GM23248 (cell line): ENCODE results near the gene CRYGD. TPM values are rescaled to one million over a fixed set of nuclear protein-coding genes. Genes with fewer than 3 reads are reported as not detected.

ENCODE experiments used
- DNase-seq: peaks from one replicate; pipeline ENCODE4 v3.0.0-alpha.2; 2015
- H2AFZ ChIP-seq: fragments of 200-600 bp; sonication (generic); 2 replicates; pipeline ENCODE4 v1.6.1; 2016; ENCODE audit warnings: antibody characterized with exemption
- H3F3A ChIP-seq: fragments of 200-600 bp; sonication (generic); 2 replicates; pipeline ENCODE4 v1.6.1; 2016; ENCODE audit warnings: mild to moderate bottlenecking, antibody characterized with exemption, mixed run types; ENCODE audit not compliant: insufficient read depth
- H3K27ac ChIP-seq: fragments of 200-600 bp; sonication (generic); 2 replicates; pipeline ENCODE4 v1.5.1; 2016; ENCODE audit warnings: mild to moderate bottlenecking
- H3K27me3 ChIP-seq: fragments of 200-600 bp; sonication (generic); replicated peaks from 2 replicates; pipeline ENCODE4 v1.6.1; 2016; ENCODE audit warnings: mild to moderate bottlenecking; ENCODE audit not compliant: insufficient read depth
- H3K36me3 ChIP-seq: fragments of 200-600 bp; sonication (generic); 2 replicates; pipeline ENCODE4 v1.6.1; 2016; ENCODE audit warnings: low read depth, mild to moderate bottlenecking
- H3K4me1 ChIP-seq: fragments of 200-600 bp; sonication (generic); 2 replicates; pipeline ENCODE4 v1.6.1; 2016; ENCODE audit warnings: mild to moderate bottlenecking; ENCODE audit not compliant: insufficient read depth
- H3K4me2 ChIP-seq: fragments of 200-600 bp; sonication (generic); one replicate; pipeline ENCODE4 v1.6.1; 2016; ENCODE audit warnings: mild to moderate bottlenecking; ENCODE audit not compliant: unreplicated experiment
- H3K4me3 ChIP-seq: fragments of 200-600 bp; sonication (generic); 2 replicates; pipeline ENCODE4 v1.5.1; 2016; ENCODE audit warnings: mild to moderate bottlenecking
- H3K79me2 ChIP-seq: fragments of 200-600 bp; sonication (generic); 2 replicates; pipeline ENCODE4 v1.6.1; 2016; ENCODE audit warnings: mild to moderate bottlenecking; ENCODE audit not compliant: insufficient read depth
- H3K9ac ChIP-seq: fragments of 200-600 bp; sonication (generic); 2 replicates; pipeline ENCODE4 v1.6.1; 2016; ENCODE audit warnings: mild to moderate bottlenecking
- H3K9me2 ChIP-seq: fragments of 200-600 bp; sonication (generic); 2 replicates; pipeline ENCODE4 v1.6.1; 2016; ENCODE audit warnings: mixed run types, mild to moderate bottlenecking, moderate library complexity; ENCODE audit not compliant: insufficient read depth
- H3K9me3 ChIP-seq: fragments of 200-600 bp; sonication (generic); one replicate; pipeline ENCODE4 v1.6.1; 2017; ENCODE audit warnings: low read depth
- H4K20me1 ChIP-seq: fragments of 200-600 bp; sonication (generic); 2 replicates; pipeline ENCODE4 v1.6.0; 2016; ENCODE audit not compliant: insufficient read depth
- EZH2 ChIP-seq: fragments of 200-600 bp; sonication (generic); IDR thresholded peaks from 2 replicates; pipeline ENCODE4 v1.6.1; 2018; ENCODE audit warnings: antibody characterized with exemption, mild to moderate bottlenecking; ENCODE audit not compliant: insufficient read depth, poor library complexity, severe bottlenecking
- EZH2phosphoT487 ChIP-seq: fragments of 200-600 bp; sonication (generic); IDR thresholded peaks from 2 replicates; pipeline ENCODE4 v1.6.1; 2018; ENCODE audit warnings: antibody characterized with exemption, moderate library complexity, mild to moderate bottlenecking, low read depth; ENCODE audit not compliant: insufficient read depth
- whole genome bisulfite sequencing, 2 experiments: methylation state at CpG; one replicate each; pipeline ENCODE4 v1.1.6; 2015 to 2017; ENCODE audit warnings: low lambda C conversion rate in 2 of 2, low coverage in 1 of 2; ENCODE audit errors: missing lambda C conversion rate in 2 of 2; 5-methylcytosine and 5-hydroxymethylcytosine counted together
- in situ Hi-C: fragments of 300-500 bp; cut with MboI; formaldehyde crosslinking; loops from 2 replicates; pipeline ENCODE4 v1.15.0; 2020
- polyA plus RNA-seq: library from polyadenylated mRNA; unstranded; fragments of >200 nt; fragmentation: Nextera tagmentation; extraction: Ambion mirVana; gene quantifications from 2 replicates; pipeline ENCODE4 v1.2.1, GENCODE V29; 2016
- total RNA-seq: library from RNA; depleted of rRNA; stranded (reverse); fragments of >200 nt; shearing (Covaris generic); gene quantifications from 2 replicates; pipeline ENCODE4 v1.2.3, GENCODE V29; 2014

The CRYGD gene
- total and polyA plus RNA-seq, 2 experiments from 2014 or later = not detected

GRCh38 chr2:208090420-208090819 is 33.9 kb downstream of the CRYGD start:
- no peak for DNase-seq
- TF ChIP-seq EZH2phosphoT487 (no peak), EZH2 (no peak)
- Histone ChIP-seq H3K4me2 (no peak overlapping the region), H3K9me2 (no peaks in the 10 kb centered on the region), H3F3A (no peaks in the 10 kb centered on the region), H3K4me1 (no peaks in the 10 kb centered on the region), H2AFZ (no peak overlapping the region), H3K27me3 (peaks cover 19% of the 10 kb centered on the region), H3K9me3 (no peaks in the 10 kb centered on the region), H3K4me3 (no peak overlapping the region), H3K9ac (no peak overlapping the region), H3K36me3 (no peaks in the 10 kb centered on the region), H3K79me2 (no peaks in the 10 kb centered on the region), H3K27ac (no peak overlapping the region), H4K20me1 (no peaks in the 10 kb centered on the region)
- in situ Hi-C loops = no loop called here

- H3K4me2 ChIP-seq = no peak overlapping the region
- in situ Hi-C loops = no loop called here
- H3K27me3 ChIP-seq = peaks cover 5% of the 10 kb centered on the region; the same call in 1 of the 2 replicates
Measured at GRCh38 chr2:208086029-208086428, 38.3 kb downstream of the CRYGD start.

GRCh38 chr2:208083807-208084206 is 40.5 kb downstream of the CRYGD start:
- no peaks in the 10 kb centered on the region for H3F3A ChIP-seq
- H3K36me3 ChIP-seq = no peaks in the 10 kb centered on the region
- peaks cover 17% of the 10 kb centered on the region for H3K27me3 ChIP-seq
- no peak overlapping the region for H3K4me3 ChIP-seq
- no peak overlapping the region for H2AFZ ChIP-seq
- in situ Hi-C loops = no loop called here
- no peak for DNase-seq
- no peaks in the 10 kb centered on the region for H3K9me2 ChIP-seq
- no peak overlapping the region for H3K9ac ChIP-seq
- no peaks in the 10 kb centered on the region for H3K4me1 ChIP-seq
- H3K27ac ChIP-seq = no peak overlapping the region
- no peaks in the 10 kb centered on the region for H3K79me2 ChIP-seq
- no peak overlapping the region for H3K4me2 ChIP-seq
- no peaks in the 10 kb centered on the region for H3K9me3 ChIP-seq
- no peaks in the 10 kb centered on the region for H4K20me1 ChIP-seq
- TF ChIP-seq EZH2phosphoT487 (no peak), EZH2 (no peak)

More at GRCh38 chr2:208086029-208086428, 38.3 kb downstream of the CRYGD start:
- Histone ChIP-seq H3F3A (no peaks in the 10 kb centered on the region), H3K36me3 (no peaks in the 10 kb centered on the region), H2AFZ (no peak overlapping the region), H3K9ac (no peak overlapping the region), H3K4me3 (no peak overlapping the region), H3K9me2 (no peaks in the 10 kb centered on the region), H4K20me1 (no peaks in the 10 kb centered on the region), H3K79me2 (no peaks in the 10 kb centered on the region), H3K4me1 (no peaks in the 10 kb centered on the region), H3K27ac (no peak overlapping the region), H3K9me3 (no peaks in the 10 kb centered on the region)
- no peak for DNase-seq
- WGBS, 2 experiments = 60 to 65% methylated on average over 1 of the region's 1 CpG
- TF ChIP-seq EZH2 = no peak
- no peak for TF ChIP-seq EZH2phosphoT487

GRCh38 chr2:208077276-208077675 is 47.0 kb downstream of the CRYGD start:
- H3K36me3 ChIP-seq = no peaks in the 10 kb centered on the region
- peaks cover 27% of the 10 kb centered on the region for H3K27me3 ChIP-seq
- no peaks in the 10 kb centered on the region for H3K9me2 ChIP-seq
- H3K79me2 ChIP-seq = no peaks in the 10 kb centered on the region
- H3K4me2 ChIP-seq = no peak overlapping the region
- no peaks in the 10 kb centered on the region for H3F3A ChIP-seq
- H4K20me1 ChIP-seq = no peaks in the 10 kb centered on the region
- in situ Hi-C loops = no loop called here
- DNase-seq = peak; percentile 23
- no peak overlapping the region for H3K4me3 ChIP-seq
- no peak overlapping the region for H3K9ac ChIP-seq
- 0 to 3% methylated on average over 1 to 2 of the region's 2 CpGs for WGBS, 2 experiments
- H3K27ac ChIP-seq = no peak overlapping the region
- 0 out of 2 replicates have a peak, but pooled peaks cover 7% of the 10 kb centered on the region for H3K4me1 ChIP-seq
- TF ChIP-seq EZH2 (no peak), EZH2phosphoT487 (no peak)
- no peaks in the 10 kb centered on the region for H3K9me3 ChIP-seq
- no peak overlapping the region for H2AFZ ChIP-seq
